DMS79 treated with DMSO at 0.1 percent for 48 hours (cell line): ENCODE data around the gene DBN1.

Source experiments
- DNase-seq: peaks from one replicate; lab custom pipeline; 2025; lab: John Stamatoyannopoulos, UW

DBN1 gene

GRCh38 chr5:177472460-177473442, 683 bp downstream of the DBN1 start:
- DNase-seq = peak; percentile 11

- no peak for DNase-seq
Measured at GRCh38 chr5:177471610-177472356, 1.7 kb downstream of the DBN1 start.

DNA sequence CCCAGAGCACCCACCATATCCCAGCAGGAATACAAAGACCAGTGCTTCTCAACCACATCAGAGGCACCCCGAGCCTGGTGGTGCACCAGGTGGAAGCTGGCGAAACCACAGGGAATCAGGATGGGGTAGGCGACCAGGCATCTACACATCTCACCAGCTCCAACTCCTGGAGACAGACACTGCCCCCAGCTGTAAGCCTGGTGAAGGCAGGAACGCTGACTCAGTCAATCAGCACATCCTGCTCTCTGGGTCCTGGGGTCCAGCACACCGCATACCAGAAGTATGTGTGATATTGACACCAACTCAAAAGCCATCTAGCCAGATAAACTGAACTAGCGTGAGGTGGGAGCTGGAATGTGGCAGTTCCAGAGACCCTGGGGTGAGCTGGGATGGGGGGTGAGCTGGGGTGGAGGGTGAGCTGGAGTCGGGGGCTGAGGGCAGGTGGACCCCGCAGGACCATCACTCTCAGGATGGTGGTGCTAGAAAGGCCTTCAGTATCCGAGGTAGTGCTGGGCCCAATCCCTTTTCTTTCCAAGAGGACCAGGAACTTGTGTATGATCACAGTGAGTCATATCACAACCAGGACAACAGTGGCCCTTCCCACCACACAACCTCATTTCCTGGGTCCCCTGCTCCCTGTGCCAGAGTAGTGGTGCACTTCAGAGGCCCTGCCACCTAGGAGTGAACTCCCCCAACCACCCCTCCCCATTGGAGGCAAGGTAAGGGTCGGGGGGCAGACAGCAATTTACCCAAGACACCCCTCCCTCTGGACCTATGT, 2.5 kb downstream of the DBN1 start:
- no peak for DNase-seq

DNA sequence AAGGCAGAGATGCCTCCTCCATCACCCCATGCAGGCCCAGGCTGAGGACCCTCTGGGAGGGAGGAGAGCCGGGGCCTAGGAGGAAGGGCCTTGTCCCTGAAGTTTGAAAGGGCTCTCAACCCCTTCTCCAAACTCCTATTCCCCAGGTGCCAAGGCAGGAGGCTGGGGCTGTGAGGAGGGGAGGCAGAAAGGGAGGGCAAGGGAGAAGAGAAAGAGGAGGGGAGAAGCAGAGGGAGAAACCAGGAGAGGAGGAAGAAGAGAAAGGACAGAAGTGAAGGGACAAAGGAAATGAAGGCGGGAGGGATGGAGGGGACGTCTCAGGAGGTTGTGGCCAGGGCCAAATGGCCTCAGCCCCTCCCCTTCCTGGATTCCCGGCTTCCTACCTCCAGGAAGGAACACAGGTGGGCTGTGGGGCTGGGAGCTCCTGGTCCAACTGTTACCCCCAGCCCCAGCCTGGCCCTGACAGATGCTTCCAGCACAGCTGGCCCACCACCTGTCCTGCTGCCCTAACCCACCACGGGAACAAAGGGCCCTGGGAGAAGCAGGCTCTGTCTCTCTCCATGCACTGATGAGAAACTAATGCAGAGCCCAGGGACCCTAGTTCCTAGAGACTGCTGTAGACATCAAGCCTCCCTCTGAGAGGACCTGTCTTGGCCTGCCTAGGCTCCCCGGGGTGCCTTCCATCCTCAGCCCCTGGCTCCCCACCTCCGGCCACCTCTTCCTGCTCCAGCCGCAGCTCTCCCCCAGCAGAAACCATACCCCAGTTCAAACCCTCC, 3.5 kb downstream of the DBN1 start:
- no peak for DNase-seq

DNA sequence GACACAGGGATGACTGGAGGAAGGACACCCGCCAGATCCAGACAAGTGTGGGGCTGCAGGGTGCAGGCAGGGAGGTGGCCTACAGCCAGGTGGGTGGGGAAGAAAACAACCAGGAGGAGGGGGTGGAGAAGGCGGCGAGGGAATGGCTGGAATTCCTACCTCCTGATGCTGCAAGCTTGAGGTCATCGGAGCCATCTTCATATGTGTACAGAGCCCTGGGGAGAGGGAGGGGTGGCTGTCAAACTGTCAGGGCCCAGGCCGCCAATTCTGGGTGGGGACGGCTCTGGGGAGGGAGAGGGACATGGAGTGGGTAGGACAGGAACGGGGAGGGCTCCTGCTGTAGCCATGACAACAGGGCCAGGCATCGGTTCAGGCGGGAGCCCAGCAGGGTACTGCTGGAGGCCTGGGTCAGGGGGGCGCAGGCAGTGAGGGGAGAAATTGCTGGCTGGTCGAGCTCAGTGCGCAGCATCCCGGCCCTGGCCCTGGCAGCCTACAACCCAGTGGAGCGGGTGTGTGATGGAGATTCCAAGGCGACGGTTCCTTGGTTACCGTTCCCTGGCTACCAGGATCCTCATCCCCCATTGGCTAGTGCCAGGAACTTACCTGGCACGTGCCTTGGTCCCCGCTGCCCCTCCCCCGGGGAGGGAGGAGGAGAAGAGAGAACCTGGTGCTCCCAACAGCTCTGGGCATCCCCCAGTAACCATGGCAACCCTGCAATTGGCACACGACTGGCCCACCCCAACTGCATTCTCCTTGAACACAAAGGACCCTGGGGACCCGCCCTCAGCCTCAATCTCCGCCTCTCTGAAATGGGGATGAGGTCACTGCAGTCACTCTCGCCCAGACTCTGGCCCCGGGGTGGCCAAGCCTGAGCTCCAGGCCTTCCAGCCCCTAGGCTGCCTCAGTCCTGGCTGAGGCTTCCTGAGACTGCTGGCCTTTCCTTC, 4.5 kb downstream of the DBN1 start:
- no peak for DNase-seq

GRCh38 chr5:177468329-177468684, 5.1 kb downstream of the DBN1 start:
- no peak for DNase-seq

GRCh38 chr5:177467436-177467835, 6.0 kb downstream of the DBN1 start:
- no peak for DNase-seq

GRCh38 chr5:177466861-177467260, 6.6 kb downstream of the DBN1 start:
- no peak for DNase-seq

GRCh38 chr5:177465044-177465443, 8.4 kb downstream of the DBN1 start:
- DNase-seq = no peak

DNA sequence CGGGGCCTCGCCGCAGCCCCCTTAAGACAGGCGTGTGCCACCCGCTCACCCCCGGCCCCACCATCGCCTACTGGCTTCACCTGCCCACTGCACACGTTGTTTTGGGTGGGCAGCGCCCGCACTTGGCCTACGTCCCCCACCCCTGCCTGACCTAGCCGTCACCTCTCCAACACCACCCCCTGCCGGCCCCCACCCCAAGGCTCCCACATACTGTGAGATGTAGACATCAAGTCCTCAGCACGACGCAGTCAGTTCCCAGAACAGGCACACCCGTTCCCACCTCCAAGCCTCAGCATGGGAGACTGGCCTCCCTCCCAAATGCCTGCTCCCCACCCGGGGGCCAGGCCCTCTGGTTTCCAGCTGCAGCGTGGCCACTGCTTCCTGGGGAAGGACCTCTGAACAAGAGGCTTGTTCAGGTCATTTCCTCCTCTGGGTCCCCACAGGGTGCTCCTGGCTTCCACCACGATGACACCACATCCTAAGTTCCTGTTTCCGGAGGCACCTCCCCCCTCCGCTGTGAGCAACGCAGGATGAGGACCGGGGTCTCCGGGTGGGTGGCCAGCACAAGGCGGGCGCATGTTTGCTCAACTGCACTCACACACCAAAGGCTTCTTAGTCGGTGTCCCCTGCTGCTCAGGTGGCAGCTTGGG, 11.3 kb downstream of the DBN1 start:
- no peak for DNase-seq

GRCh38 chr5:177459819-177460628, 13.4 kb downstream of the DBN1 start:
- DNase-seq = no peak

DNA sequence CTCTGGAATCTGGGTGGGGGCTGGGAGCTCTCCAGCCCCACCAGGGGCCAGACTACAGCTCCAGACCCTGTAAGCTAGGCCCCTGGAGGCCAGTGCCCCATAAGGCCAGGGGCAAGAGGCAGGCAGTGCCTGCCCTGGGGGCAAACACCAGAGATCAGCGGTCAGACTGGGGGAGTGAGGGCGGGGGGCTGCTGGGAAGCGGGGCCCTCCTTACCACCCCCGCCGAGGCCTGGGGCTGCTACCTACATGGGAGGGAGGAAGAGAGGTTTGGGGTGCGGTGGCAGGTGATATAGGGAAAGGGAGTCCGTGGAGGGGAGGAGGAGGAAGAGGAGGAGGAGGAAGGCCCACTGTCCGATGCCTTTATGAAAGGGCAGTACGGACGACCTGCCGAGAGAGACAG, 14.1 kb downstream of the DBN1 start:
- DNase-seq = no peak

GRCh38 chr5:177458912-177459350, 14.5 kb downstream of the DBN1 start:
- DNase-seq = no peak

GRCh38 chr5:177457852-177458681, 15.4 kb downstream of the DBN1 start:
- DNase-seq = no peak

DNA sequence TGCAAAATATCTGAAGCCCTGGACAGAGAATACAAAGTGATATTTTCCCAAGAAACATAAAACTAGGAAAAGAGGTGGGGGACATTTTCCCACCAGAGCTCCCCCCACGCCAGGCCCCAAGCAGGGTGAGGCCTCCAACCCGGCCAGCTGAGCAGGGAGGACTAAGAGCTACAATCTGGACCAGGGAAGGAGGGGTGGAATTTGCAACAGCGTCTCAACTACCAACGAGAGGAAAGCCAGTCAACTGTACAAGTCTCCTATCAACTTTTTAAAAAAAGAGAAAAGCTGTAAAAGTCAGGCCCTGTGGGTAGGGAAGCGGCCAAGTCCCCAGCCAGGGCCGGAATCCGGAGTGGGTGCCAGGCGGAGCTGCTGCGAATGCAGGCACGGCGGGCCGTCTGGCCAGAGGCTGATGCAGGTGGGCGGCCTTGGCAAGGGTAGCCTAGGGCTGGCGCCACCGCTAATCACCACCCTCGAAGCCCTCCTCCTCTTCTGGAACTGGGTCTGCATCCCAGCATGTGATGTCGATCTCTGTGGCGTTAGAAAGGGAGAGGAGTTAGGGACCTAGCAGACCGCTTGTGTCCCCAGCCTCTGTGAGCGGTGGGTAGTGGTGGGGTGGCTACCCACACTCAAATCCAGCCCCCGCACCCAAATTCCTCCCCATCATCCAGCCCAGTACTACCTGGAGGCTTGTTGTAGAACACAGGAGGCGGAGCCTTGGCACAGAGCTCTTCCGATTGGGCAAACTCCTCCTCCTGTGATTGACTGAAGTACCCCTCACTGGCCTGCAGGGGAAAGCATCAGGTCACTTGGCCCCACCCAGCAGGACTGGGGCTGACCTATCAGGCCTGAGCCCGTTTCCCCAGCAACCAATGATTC, 16.2 kb downstream of the DBN1 start:
- DNase-seq = peak; percentile 6

- DNase-seq = no peak
Measured at GRCh38 chr5:177456591-177456964, 16.9 kb downstream of the DBN1 start.
